HL-60 (cell line): ENCODE measurements around the gene ZNF106.

Experiments used
- DNase-seq, 2 experiments: peaks; one replicate each; pipeline ENCODE4 v3.0.0-alpha.2; 2010 to 2020; ENCODE audit warnings: low read depth in 1 of 2, low spot score in 1 of 2
- H3K27ac ChIP-seq: fragments of 250-450 bp; sonication (Bioruptor Pico); replicated peaks from 2 replicates; pipeline ENCODE4 v1.5.1; 2020; ENCODE audit warnings: mild to moderate bottlenecking, moderate library complexity
- H3K27me3 ChIP-seq: fragments of 250-450 bp; sonication (Bioruptor Pico); 2 replicates; pipeline ENCODE4 v1.5.1; 2021; ENCODE audit warnings: mild to moderate bottlenecking, moderate library complexity; ENCODE audit not compliant: insufficient read depth, poor library complexity, severe bottlenecking
- H3K4me3 ChIP-seq: replicated peaks from 2 replicates; pipeline ENCODE4 v1.5.1; 2011; ENCODE audit warnings: mild to moderate bottlenecking, control low read depth, low read length; ENCODE audit not compliant: insufficient read depth
- GABPA ChIP-seq: IDR thresholded peaks from 2 replicates; pipeline ENCODE4 v1.6.1; 2012; ENCODE audit warnings: low read depth
- POLR2AphosphoS5 ChIP-seq: IDR thresholded peaks from 2 replicates; pipeline ENCODE4 v1.6.1; 2012; ENCODE audit warnings: low read depth
- SPI1 ChIP-seq: IDR thresholded peaks from 2 replicates; pipeline ENCODE4 v1.6.1; 2012; ENCODE audit warnings: low read depth, mild to moderate bottlenecking, borderline replicate concordance
- TF ChIP-seq, protein P1 (sequence below): IDR thresholded peaks from one replicate; pipeline ENCODE4 v1.5.1; 2011; ENCODE audit warnings: low read length, control low read depth, inconsistent platforms; ENCODE audit not compliant: insufficient read depth
- TF ChIP-seq, protein P2 (sequence below): IDR thresholded peaks from 2 replicates; pipeline ENCODE4 v1.6.1; 2012; ENCODE audit warnings: low read depth; ENCODE audit not compliant: insufficient replicate concordance

ZNF106 gene

DNA sequence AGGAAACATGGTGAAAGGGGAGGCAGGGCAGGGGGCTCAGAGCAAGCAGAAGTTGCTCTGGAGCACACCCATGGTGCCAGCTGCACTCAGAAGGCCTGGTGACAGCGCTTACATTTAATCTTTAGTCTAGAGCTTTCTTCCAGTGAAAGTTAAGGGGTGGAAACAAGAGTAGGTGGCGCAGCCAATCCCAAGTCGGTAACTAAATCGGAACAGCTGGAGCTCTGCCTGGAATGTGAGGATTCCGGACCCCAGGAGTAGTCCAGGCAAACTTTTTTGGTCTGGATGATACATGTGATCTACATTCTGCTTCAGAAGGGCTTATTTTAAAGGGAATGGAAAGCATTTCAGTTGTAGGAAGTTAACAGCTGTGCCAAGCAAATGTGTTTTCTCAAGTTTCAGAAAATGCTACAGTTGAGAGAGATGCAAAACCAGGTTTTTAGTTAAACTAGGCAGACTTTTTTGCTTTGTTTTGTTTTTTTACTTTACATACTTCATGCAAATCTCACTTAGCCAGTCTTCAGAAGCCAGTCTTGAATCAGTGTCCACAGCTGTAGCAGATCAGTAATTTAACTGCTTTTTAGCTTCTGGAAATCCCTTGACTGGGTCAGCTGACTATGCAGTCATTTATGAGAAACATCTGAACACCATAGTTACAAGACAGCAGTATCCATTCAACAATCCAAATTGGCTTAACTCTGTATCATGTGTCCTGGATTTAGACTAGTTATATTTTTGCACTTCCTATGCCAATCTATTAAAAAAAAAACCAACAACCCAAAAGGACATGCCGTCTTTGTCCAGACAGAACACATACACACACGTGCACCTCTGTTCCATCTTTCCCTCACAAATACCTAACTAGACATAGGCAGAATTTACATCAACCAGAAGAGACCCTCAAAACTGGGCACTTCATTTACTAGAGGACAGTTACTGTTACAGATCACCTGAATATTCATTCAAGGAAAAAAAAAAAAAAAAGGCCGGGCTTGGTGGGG is 33.2 kb downstream of the ZNF106 start:
- no peak for DNase-seq
- no peaks in the 10 kb centered on the region for H3K27me3 ChIP-seq
- H3K4me3 ChIP-seq: no peak overlapping the region
- no peak overlapping the region for H3K27ac ChIP-seq
- no peak for TF ChIP-seq GABPA

DNA sequence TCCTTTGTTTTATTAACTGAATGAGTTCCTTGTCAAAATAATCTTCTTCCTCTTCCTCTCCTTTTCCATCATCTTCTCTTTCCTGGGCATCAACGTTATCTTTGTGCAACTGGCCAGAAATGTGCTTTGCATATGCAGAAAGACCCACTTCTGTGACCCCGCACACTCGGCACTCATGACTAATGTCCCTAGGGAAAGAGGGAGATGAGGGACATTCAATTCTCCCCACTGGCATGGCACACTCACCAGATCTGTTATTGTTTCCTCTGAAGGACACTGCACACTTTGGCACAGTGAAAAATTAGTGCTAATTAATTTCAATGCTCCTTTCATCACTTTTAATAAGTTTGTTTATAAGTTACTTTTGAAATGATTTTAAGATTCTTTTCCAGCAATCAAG is 34.0 kb downstream of the ZNF106 start:
- no peaks in the 10 kb centered on the region for H3K27me3 ChIP-seq
- no peak for DNase-seq
- no peak overlapping the region for H3K4me3 ChIP-seq
- H3K27ac ChIP-seq: no peak overlapping the region
- TF ChIP-seq GABPA (no peak), SPI1 (no peak), POLR2AphosphoS5 (no peak)
- TF ChIP-seq, protein P1, sequence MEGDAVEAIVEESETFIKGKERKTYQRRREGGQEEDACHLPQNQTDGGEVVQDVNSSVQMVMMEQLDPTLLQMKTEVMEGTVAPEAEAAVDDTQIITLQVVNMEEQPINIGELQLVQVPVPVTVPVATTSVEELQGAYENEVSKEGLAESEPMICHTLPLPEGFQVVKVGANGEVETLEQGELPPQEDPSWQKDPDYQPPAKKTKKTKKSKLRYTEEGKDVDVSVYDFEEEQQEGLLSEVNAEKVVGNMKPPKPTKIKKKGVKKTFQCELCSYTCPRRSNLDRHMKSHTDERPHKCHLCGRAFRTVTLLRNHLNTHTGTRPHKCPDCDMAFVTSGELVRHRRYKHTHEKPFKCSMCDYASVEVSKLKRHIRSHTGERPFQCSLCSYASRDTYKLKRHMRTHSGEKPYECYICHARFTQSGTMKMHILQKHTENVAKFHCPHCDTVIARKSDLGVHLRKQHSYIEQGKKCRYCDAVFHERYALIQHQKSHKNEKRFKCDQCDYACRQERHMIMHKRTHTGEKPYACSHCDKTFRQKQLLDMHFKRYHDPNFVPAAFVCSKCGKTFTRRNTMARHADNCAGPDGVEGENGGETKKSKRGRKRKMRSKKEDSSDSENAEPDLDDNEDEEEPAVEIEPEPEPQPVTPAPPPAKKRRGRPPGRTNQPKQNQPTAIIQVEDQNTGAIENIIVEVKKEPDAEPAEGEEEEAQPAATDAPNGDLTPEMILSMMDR: no peak
- TF ChIP-seq, protein P2, sequence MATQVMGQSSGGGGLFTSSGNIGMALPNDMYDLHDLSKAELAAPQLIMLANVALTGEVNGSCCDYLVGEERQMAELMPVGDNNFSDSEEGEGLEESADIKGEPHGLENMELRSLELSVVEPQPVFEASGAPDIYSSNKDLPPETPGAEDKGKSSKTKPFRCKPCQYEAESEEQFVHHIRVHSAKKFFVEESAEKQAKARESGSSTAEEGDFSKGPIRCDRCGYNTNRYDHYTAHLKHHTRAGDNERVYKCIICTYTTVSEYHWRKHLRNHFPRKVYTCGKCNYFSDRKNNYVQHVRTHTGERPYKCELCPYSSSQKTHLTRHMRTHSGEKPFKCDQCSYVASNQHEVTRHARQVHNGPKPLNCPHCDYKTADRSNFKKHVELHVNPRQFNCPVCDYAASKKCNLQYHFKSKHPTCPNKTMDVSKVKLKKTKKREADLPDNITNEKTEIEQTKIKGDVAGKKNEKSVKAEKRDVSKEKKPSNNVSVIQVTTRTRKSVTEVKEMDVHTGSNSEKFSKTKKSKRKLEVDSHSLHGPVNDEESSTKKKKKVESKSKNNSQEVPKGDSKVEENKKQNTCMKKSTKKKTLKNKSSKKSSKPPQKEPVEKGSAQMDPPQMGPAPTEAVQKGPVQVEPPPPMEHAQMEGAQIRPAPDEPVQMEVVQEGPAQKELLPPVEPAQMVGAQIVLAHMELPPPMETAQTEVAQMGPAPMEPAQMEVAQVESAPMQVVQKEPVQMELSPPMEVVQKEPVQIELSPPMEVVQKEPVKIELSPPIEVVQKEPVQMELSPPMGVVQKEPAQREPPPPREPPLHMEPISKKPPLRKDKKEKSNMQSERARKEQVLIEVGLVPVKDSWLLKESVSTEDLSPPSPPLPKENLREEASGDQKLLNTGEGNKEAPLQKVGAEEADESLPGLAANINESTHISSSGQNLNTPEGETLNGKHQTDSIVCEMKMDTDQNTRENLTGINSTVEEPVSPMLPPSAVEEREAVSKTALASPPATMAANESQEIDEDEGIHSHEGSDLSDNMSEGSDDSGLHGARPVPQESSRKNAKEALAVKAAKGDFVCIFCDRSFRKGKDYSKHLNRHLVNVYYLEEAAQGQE: no peak

DNA sequence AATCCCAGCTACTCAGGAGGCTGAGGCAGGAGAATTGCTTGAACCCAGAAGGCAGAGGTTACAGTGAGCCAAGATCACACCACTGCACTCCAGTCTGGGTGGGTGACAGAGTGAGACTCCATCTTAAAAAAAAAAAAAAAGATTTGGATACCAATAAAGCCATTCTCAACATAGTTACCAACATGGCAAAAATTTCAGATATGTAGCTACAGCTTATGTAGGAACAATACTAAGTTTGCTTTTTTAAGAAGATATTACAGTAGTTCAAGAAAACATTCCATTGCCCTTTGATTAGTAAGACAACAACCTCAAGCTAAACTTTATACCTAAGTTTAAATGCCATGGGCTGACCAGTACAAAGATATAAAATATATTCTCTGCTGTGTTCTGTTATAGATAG is 34.4 kb downstream of the ZNF106 start:
- no peak overlapping the region for H3K27ac ChIP-seq
- H3K27me3 ChIP-seq: no peaks in the 10 kb centered on the region
- DNase-seq: no peak
- TF ChIP-seq SPI1: no peak
- TF ChIP-seq, protein P1: no peak
- TF ChIP-seq, protein P2: no peak
- no peak for TF ChIP-seq POLR2AphosphoS5
- no peak for TF ChIP-seq GABPA
- H3K4me3 ChIP-seq: no peak overlapping the region

DNA sequence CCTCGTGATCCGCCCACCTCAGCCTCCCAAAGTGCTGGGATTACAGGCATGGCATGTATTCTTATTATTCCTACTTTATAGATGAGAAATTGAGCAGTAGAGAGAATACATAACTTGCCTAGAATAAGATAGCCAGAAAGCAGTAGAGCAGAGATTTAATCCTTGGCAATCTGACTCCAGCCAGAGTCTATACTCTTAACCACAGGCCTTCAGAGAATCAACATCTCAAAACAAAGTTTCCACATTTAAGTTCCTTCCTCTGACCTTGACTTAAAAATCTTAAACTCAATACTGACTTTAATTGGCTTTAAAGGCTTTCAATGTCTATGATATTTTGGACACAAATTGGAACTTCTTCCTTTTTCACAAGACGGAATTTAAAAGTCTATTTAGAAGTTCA is 37.1 kb downstream of the ZNF106 start:
- Histone ChIP-seq H3K4me3 (no peak overlapping the region), H3K27ac (no peak overlapping the region), H3K27me3 (no peaks in the 10 kb centered on the region)
- DNase-seq: no peak
- TF ChIP-seq, protein P1: no peak
- TF ChIP-seq POLR2AphosphoS5: no peak
- TF ChIP-seq GABPA: no peak
- no peak for TF ChIP-seq SPI1
- TF ChIP-seq, protein P2: no peak
